Middle frontal gyrus (tissue), 1 donor: Measurements from ENCODE around the gene NPTXR.
"Not testable (repeated sequence)": the region's sequence is repeated elsewhere in the genome, so short reads cannot be mapped to it uniquely, and the experiment has no call there.

Source experiments
- DNase-seq: peaks from one replicate; pipeline ENCODE4 v3.0.0-alpha.2; 2015; ENCODE audit warnings: low spot score; ENCODE audit errors: extremely low spot score

The NPTXR gene

GRCh38 chr22:38832005-38832978 lies 11.5 kb downstream of the NPTXR start:
- DNase-seq = peak; percentile 74

GRCh38 chr22:38831166-38831945 lies 12.5 kb downstream of the NPTXR start:
- DNase-seq = no peak

GRCh38 chr22:38830845-38831108 lies 13.1 kb downstream of the NPTXR start:
- DNase-seq = no peak

- DNase-seq = no peak
These were observed 13.6 kb downstream of the NPTXR start for GRCh38 chr22:38830026-38830844.

GRCh38 chr22:38829485-38829884 lies 14.3 kb downstream of the NPTXR start:
- DNase-seq = no peak

GRCh38 chr22:38828616-38829205 lies 15.1 kb downstream of the NPTXR start:
- no peak for DNase-seq

- no peak for DNase-seq
These were observed 15.6 kb downstream of the NPTXR start for GRCh38 chr22:38828191-38828590.

- DNase-seq = no peak
These were observed 16.3 kb downstream of the NPTXR start for GRCh38 chr22:38827510-38827909.

GRCh38 chr22:38826801-38827200 lies 17.0 kb downstream of the NPTXR start:
- no peak for DNase-seq

GRCh38 chr22:38826386-38826785 lies 17.4 kb downstream of the NPTXR start:
- no peak for DNase-seq

- DNase-seq = peak; percentile 62
These were observed 19.2 kb downstream of the NPTXR start for GRCh38 chr22:38824585-38824984.

GRCh38 chr22:38823637-38824036 lies 20.2 kb downstream of the NPTXR start:
- DNase-seq = no peak

GRCh38 chr22:38823076-38823475 lies 20.8 kb downstream of the NPTXR start:
- no peak for DNase-seq

- DNase-seq = no peak
These were observed 23.8 kb downstream of the NPTXR start for GRCh38 chr22:38820020-38820419.

- DNase-seq = no peak
These were observed 24.4 kb downstream of the NPTXR start for GRCh38 chr22:38819387-38819940.

- no peak for DNase-seq
These were observed 26.6 kb downstream of the NPTXR start for GRCh38 chr22:38817196-38817595.

- no peak for DNase-seq
These were observed 28.0 kb downstream of the NPTXR start for GRCh38 chr22:38815842-38816241.

- no peak for DNase-seq
These were observed 32.6 kb downstream of the NPTXR start for GRCh38 chr22:38811241-38811640.

GRCh38 chr22:38805041-38805593 lies 38.7 kb downstream of the NPTXR start:
- DNase-seq = not testable (repeated sequence)

- DNase-seq = no peak
These were observed 41.1 kb downstream of the NPTXR start for GRCh38 chr22:38802671-38803121.
